RCC 7860 (cell line): Measurements from ENCODE around the gene OR52W1.
A peak's percentile ranks its signal among the peaks of the same experiment; 100 is the strongest.
"Not testable (repeated sequence)": the region's sequence is repeated elsewhere in the genome, so short reads cannot be mapped to it uniquely, and the experiment has no call there.

Experiments used
- DNase-seq: peaks from one replicate; pipeline ENCODE4 v3.0.0-alpha.2; 2015; ENCODE audit warnings: low spot score
- FAIRE-seq: peaks from 2 replicates; lab custom pipeline; 2012; peaks lifted over from hg19 to GRCh38; lab: Jason Lieb, UNC

OR52W1 gene

GRCh38 chr11:6216501-6216900 is 17.5 kb downstream of the OR52W1 start:
- no peak for DNase-seq
- FAIRE-seq = no peak

- DNase-seq = no peak
- FAIRE-seq = no peak
Observed at GRCh38 chr11:6217722-6218121, 18.7 kb downstream of the OR52W1 start.

DNA sequence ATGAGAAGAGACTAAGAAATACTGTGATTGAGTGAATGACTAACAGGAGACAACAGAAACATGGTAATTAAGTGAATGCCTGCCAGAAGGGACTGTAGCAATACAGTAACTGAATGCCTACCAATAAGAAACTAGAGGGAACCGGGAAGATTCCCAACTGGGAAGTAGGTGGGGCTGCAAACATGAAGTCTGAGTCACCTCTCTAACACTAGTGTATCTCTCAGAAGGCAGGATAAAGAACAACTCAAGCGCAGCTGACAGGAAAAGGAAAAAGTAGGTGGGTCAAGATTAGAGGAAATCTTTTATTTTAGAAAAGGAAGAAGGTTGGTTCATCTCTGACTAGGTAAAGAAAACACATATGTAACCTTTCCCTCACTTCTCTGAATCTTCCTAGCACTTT is 20.3 kb downstream of the OR52W1 start:
- peak; percentile 89 for FAIRE-seq
- DNase-seq = peak; percentile 67

DNA sequence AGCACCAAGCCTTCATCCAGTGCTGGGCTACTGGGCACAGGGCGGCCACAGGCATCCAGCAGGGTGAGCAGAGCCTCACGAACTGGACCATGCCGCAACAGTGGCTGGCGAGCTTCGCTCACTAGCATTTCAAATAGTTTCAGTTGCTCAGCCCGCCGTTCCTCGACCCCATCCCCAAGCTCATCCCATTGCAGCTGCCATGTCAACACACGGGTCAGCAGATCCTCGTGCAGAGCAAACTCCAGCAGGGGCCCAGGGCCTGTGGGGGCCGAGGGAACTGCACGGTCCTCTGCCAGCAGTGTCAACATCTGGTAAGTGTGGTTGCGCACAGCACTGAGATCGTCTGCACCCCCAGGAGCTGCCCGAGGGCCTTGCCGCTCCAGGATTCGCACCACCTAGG is 24.8 kb downstream of the OR52W1 start:
- DNase-seq (no peak), FAIRE-seq (no peak)

DNA sequence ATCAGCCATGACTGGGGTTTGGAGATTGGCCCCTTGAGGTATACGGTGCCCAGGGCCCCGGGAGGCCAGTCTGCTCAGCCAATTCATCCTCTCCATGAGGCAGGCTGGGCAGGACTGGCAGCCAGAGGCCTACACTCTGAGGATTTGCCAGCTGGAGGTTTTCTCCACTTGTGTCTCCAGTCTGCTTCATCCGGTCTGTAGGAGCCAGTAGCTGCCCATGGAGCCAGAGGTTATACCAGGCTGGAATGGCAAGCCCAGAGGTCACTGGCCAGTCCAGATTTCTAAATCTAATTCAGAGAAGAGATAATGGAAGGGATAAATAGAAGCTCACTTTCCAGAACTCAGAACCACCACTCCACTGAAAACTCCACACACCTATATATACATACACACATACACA is 25.4 kb downstream of the OR52W1 start:
- DNase-seq (no peak), FAIRE-seq (no peak)

GRCh38 chr11:6225024-6225423 is 26.0 kb downstream of the OR52W1 start:
- no peak for FAIRE-seq
- DNase-seq = no peak

DNA sequence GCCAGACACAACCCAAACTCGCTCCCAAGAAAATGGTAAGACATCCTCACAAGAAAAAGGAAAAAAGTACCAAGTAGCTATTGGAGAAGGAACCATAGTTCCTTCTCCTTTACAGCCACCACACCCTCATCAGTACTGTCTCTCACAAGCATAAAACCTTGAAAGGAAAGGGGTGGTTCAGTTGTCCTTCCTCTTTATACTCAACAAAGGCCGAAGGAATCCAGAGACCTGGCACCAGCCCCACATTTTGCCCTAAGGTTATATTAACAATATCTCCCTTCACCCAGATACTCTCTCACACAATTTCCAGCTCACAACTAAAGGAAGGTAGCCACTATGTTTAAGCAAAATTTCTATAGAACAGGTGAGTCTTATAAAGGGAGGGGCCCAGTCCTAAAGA is 26.9 kb downstream of the OR52W1 start:
- DNase-seq = no peak
- no peak for FAIRE-seq

GRCh38 chr11:6228520-6228919 is 29.5 kb downstream of the OR52W1 start:
- DNase-seq (no peak), FAIRE-seq (no peak)

DNA sequence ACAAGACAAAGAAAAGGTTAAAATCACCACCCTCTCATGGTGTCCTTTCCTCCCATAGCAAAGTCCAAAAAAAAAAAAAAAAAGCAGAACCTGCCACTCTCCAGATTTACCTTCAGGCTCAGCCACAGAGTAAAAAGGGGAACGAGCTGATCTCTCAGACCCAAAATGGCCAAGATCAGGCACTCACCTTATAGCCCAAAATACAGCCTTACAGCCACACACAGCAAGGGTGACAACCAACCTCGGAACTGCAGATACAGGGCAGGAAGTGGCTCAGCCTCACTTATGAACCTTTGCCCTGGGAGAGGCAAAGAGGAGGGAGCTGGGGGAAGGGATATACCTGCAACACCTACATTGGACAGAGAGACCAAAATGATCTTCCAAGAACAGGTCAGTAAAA is 30.9 kb downstream of the OR52W1 start:
- DNase-seq (no peak), FAIRE-seq (no peak)

DNA sequence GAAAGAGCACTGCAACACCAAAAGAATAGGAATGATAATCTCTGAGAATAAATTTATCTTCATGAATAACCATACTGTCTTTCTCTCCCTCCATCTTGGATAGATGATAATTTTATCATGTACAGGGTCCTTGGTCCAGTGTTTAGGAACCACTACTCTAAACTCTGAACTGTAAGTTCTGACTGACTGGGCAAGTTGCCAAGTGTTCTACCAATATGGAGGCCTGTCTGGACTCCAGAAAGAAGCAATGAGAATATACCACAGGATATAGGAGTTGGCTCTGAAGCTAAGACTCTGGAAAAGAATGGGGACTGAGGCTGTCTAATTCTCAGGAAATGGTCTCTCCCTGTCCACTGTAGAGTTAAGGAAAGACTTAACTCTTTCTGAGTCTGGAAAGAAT is 33.9 kb downstream of the OR52W1 start:
- DNase-seq (no peak), FAIRE-seq (no peak)

DNA sequence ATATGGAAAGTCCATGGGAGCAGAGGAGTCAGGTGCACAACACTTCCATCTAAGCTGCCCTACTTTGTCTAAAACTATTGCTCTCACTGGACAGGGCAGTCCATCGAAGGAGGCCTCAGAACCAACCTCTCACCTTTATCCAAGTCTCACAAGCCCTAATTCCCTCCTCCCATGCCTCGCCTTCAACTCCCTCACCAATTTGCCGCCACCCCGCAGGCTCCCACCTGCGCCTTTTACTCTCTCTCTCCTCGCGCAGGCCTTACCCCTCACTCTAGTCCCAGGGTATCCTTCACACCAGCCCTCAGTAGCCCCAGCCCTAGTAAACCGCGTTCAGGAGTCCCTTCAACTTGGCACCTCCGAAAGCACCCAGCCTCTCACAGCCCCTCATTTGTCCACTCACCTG is 35.0 kb downstream of the OR52W1 start:
- FAIRE-seq (no peak), DNase-seq (no peak)

GRCh38 chr11:6234387-6235107 is 35.5 kb downstream of the OR52W1 start, which contains the start of gene FHIP1B:
FHIP1B (minus strand) TSS chr11:6234636; CDS start chr11:6224516, 10,120 bp downstream.
- DNase-seq (peak; percentile 97), FAIRE-seq (peak; percentile 94)

DNA sequence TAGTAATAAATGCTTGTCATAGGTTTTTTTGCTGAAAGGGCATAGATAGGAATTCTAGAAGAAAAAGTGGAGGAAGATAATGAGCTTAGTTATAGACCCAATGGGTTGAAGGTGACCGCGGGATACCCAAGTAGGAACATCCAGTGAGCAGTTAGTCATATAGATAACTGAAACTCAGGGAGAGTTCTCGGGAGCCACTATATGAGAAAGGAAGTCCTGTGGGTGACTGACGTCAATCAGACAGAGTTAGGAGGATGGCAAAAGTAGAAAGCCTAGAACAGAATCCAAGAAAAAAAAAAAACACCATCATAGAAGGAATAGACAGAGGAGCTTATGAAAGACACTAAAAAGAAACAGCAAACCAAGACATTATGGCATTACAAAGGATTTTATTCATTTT is 38.2 kb downstream of the OR52W1 start:
- DNase-seq (no peak), FAIRE-seq (no peak)

GRCh38 chr11:6237761-6238302 is 38.8 kb downstream of the OR52W1 start:
- no peak for FAIRE-seq
- DNase-seq = no peak

GRCh38 chr11:6238902-6239301 is 39.9 kb downstream of the OR52W1 start, which contains the start of gene CNGA4:
CNGA4 (plus strand) TSS chr11:6239089; CDS start chr11:6239207, 118 bp downstream.
- DNase-seq (no peak), FAIRE-seq (no peak)

DNA sequence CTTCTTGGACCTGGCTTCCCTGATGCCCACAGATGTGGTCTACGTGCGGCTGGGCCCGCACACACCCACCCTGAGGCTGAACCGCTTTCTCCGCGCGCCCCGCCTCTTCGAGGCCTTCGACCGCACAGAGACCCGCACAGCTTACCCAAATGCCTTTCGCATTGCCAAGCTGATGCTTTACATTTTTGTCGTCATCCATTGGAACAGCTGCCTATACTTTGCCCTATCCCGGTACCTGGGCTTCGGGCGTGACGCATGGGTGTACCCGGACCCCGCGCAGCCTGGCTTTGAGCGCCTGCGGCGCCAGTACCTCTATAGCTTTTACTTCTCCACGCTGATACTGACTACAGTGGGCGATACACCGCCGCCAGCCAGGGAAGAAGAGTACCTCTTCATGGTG is 41.1 kb downstream of the OR52W1 start:
- DNase-seq (no peak), FAIRE-seq (no peak)

DNA sequence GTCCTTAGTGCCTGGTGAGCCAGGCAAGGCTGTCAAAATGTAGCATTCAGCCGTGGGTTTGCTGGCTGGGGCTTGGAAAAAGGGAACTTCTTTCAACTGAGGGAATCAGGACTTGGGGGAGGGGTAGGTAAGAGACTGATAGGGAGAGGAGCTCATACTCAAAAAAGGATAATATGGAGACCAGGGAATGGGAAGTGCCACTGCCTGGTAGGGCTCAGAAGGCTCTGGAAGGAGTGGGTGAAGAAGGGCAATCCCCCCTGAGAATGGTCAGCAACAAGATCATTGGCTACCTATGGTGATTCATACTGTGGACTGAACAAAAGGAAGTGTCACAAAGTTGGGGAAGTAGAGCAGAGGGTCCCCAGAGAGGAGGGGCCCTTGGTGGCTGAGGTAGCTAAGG is 41.8 kb downstream of the OR52W1 start:
- no peak for FAIRE-seq
- DNase-seq = no peak

GRCh38 chr11:6241316-6241715 is 42.3 kb downstream of the OR52W1 start:
- no peak for FAIRE-seq

DNA sequence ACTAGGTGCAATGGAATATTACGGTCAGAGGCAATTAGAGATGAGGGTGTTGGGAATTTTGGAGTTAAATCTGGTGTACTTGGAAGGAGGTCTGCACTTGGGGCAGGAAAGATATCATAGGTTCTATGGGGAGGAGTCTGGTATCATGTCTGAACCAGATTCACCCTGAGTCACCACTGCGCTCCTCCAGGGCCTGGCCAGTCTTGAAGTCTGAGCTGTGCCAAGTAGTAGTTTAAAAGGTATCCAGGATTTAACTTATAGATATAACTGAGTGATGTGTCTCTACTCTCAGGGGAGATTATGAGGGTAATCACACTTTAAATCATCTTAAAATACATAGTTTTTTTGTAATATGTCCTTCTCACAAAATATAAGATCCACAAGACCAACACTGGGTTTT is 46.5 kb downstream of the OR52W1 start:
- DNase-seq (no peak), FAIRE-seq (no peak)

More at GRCh38 chr11:6241316-6241715, 42.3 kb downstream of the OR52W1 start:
- no peak for DNase-seq

GRCh38 chr11:6248248-6248647 is 49.2 kb downstream of the OR52W1 start:
- FAIRE-seq (no peak), DNase-seq (no peak)

DNA sequence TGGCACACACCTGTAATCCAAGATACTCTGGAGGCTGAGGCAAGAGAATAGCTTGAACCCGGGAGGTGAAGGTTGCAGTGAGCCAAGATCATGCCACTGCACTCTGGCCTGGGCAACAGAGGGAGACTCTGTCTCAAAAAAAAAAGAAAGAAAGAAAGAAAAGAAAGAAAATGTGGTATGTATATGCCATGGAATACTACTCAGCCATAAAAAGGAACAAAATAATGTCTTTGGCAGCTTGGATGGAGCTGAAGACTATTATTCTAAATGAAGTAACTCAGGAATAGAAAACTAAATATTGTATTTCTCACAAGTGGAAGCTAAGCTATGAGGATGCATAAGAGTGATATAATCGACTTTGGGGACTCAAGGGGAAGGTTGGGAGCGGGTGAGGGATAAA is 49.9 kb downstream of the OR52W1 start:
- not testable (repeated sequence) for FAIRE-seq, DNase-seq
